ENCODE measurements around the gene ARHGAP32. TPM values are rescaled to one million over a fixed set of nuclear protein-coding genes. Genes with fewer than 3 reads are reported as not detected.

ARHGAP32 gene
- total RNA-seq, 1 donor from 2014 or later, result 3.0 TPM

Other genes with a start within 250 kb of the ARHGAP32 start
- gene TP53AIP1, start 249.5 kb downstream of the ARHGAP32 start, total RNA-seq, result not detected in 2 replicates
- not detected in 2 replicates for gene BARX2, start 183.5 kb upstream of the ARHGAP32 start, total RNA-seq

Measured in dermis microvascular lymphatic vessel endothelial cell (primary cell).